WI38 (cell line): ENCODE data around the gene SFSWAP.

Experiments
- H3K4me3 ChIP-seq: 2 replicates; pipeline ENCODE4 v1.5.1; 2011; ENCODE audit warnings: low read depth, mild to moderate bottlenecking, control low read depth, low read length
- CTCF ChIP-seq: IDR thresholded peaks from 2 replicates; pipeline ENCODE4 v1.5.1; 2012; ENCODE audit warnings: low read depth, mild to moderate bottlenecking, control low read depth, low read length

SFSWAP gene

GRCh38 chr12:131787143-131787660, 76.3 kb downstream of the SFSWAP start:
- TF ChIP-seq CTCF = no peak
- H3K4me3 ChIP-seq = no peak overlapping the region

- H3K4me3 ChIP-seq = no peak overlapping the region
- no peak for TF ChIP-seq CTCF
Measured at GRCh38 chr12:131788070-131788469, 77.2 kb downstream of the SFSWAP start.

GRCh38 chr12:131789638-131790037, 78.7 kb downstream of the SFSWAP start:
- no peak overlapping the region for H3K4me3 ChIP-seq
- TF ChIP-seq CTCF = no peak

GRCh38 chr12:131793243-131794022, 82.5 kb downstream of the SFSWAP start:
- TF ChIP-seq CTCF = no peak
- no peak overlapping the region for H3K4me3 ChIP-seq

- no peak for TF ChIP-seq CTCF
- H3K4me3 ChIP-seq = no peak overlapping the region
Measured at GRCh38 chr12:131794061-131794460, 83.2 kb downstream of the SFSWAP start.

GRCh38 chr12:131794573-131794972, 83.7 kb downstream of the SFSWAP start:
- no peak for TF ChIP-seq CTCF

GRCh38 chr12:131795064-131795463, 84.2 kb downstream of the SFSWAP start:
- TF ChIP-seq CTCF = no peak
- H3K4me3 ChIP-seq = no peak overlapping the region

More at GRCh38 chr12:131794573-131794972, 83.7 kb downstream of the SFSWAP start:
- H3K4me3 ChIP-seq = no peak overlapping the region
